GM23338 (cell line): Measurements from ENCODE around the gene C8A. TPM values are rescaled to one million over a fixed set of nuclear protein-coding genes. Genes with fewer than 3 reads are reported as not detected.

Experiments used
- ATAC-seq: fragments of 200-7000 bp; cut with Tn5 transposase; 3 replicates; pipeline ENCODE4 v1.9.1; 2020
- DNase-seq: peaks from one replicate; pipeline ENCODE4 v3.0.0-alpha.2; 2015; ENCODE audit warnings: low spot score
- H2AFZ ChIP-seq: fragments of 200-600 bp; sonication (generic); 2 replicates; pipeline ENCODE4 v1.8.0; 2016; ENCODE audit warnings: antibody characterized with exemption, mild to moderate bottlenecking, moderate library complexity
- H3F3A ChIP-seq: fragments of 200-600 bp; sonication (generic); replicated peaks from 2 replicates; pipeline ENCODE4 v1.8.0; 2017; ENCODE audit warnings: antibody characterized with exemption, mixed run types, low read depth
- H3K27ac ChIP-seq: fragments of 200-600 bp; sonication (generic); 2 replicates; pipeline ENCODE4 v1.6.1; 2016; ENCODE audit warnings: low read depth
- H3K27me3 ChIP-seq: fragments of 200-600 bp; sonication (generic); 2 replicates; pipeline ENCODE4 v1.8.0; 2016; ENCODE audit warnings: mild to moderate bottlenecking, mixed run types, moderate library complexity; ENCODE audit not compliant: insufficient read depth
- H3K36me3 ChIP-seq: fragments of 200-600 bp; sonication (generic); 2 replicates; pipeline ENCODE4 v1.8.0; 2016; ENCODE audit warnings: mild to moderate bottlenecking; ENCODE audit not compliant: insufficient read depth
- H3K4me1 ChIP-seq: fragments of 200-600 bp; sonication (generic); 2 replicates; pipeline ENCODE4 v1.8.0; 2016; ENCODE audit warnings: mild to moderate bottlenecking, moderate library complexity; ENCODE audit not compliant: insufficient read depth
- H3K4me2 ChIP-seq: fragments of 200-600 bp; sonication (generic); 2 replicates; pipeline ENCODE4 v1.7.1; 2017; ENCODE audit warnings: mixed run types
- H3K4me3 ChIP-seq: fragments of 200-600 bp; sonication (generic); 2 replicates; pipeline ENCODE4 v1.6.1; 2016; ENCODE audit warnings: mixed run types
- H3K79me2 ChIP-seq: fragments of 200-600 bp; sonication (generic); replicated peaks from 2 replicates; pipeline ENCODE4 v1.8.0; 2017; ENCODE audit warnings: mild to moderate bottlenecking; ENCODE audit not compliant: insufficient read depth
- H3K9me2 ChIP-seq: fragments of 200-600 bp; sonication (generic); 2 replicates; pipeline ENCODE4 v1.8.0; 2017; ENCODE audit not compliant: insufficient read depth
- H4K20me1 ChIP-seq: fragments of 200-600 bp; sonication (generic); replicated peaks from 2 replicates; pipeline ENCODE4 v1.8.0; 2017; ENCODE audit warnings: mild to moderate bottlenecking; ENCODE audit not compliant: insufficient read depth
- H3K27ac Mint-ChIP-seq: 2 replicates; pipeline ENCODE4 v1.8.0; 2020; ENCODE audit warnings: inconsistent platforms, mild to moderate bottlenecking, moderate library complexity, mixed read lengths
- H3K27me3 Mint-ChIP-seq: 3 replicates; pipeline ENCODE4 v1.8.0; 2022; ENCODE audit warnings: low read depth, mild to moderate bottlenecking, moderate library complexity, mixed read lengths, inconsistent platforms; ENCODE audit not compliant: insufficient read depth, poor library complexity
- H3K36me3 Mint-ChIP-seq: 3 replicates; pipeline ENCODE4 v1.8.0; 2021; ENCODE audit warnings: low read depth, mild to moderate bottlenecking, inconsistent platforms, moderate library complexity, mixed read lengths
- H3K4me1 Mint-ChIP-seq: 3 replicates; pipeline ENCODE4 v1.8.0; 2020; ENCODE audit warnings: mild to moderate bottlenecking, inconsistent platforms, mixed read lengths
- H3K4me3 Mint-ChIP-seq: 3 replicates; pipeline ENCODE4 v1.8.0; 2021; ENCODE audit warnings: moderate library complexity, mild to moderate bottlenecking, inconsistent platforms, mixed read lengths
- H3K9me3 Mint-ChIP-seq: 3 replicates; pipeline ENCODE4 v1.8.0; 2020; ENCODE audit warnings: moderate library complexity, mild to moderate bottlenecking, inconsistent platforms, mixed read lengths
- CREB1 ChIP-seq: fragments of 250-450 bp; sonication (Bioruptor Pico); IDR thresholded peaks from 2 replicates; pipeline ENCODE4 v1.5.0; 2020; ENCODE audit warnings: low read depth, mild to moderate bottlenecking, moderate library complexity
- CTCF ChIP-seq, 2 experiments: fragments of 200-600 bp in 1 of 2; sonication (generic) in 1 of 2; conservative IDR thresholded peaks; 2 replicates each; pipeline versions ENCODE4 v1.5.1 to v1.6.1; 2016 to 2017; ENCODE audit warnings: antibody characterized with exemption in 2 of 2, low read depth in 2 of 2, mild to moderate bottlenecking in 2 of 2, moderate library complexity in 1 of 2
- ETS1 ChIP-seq: IDR thresholded peaks from 2 replicates; pipeline ENCODE4 v1.6.1; 2016; ENCODE audit warnings: antibody characterized with exemption
- EZH2 ChIP-seq: fragments of 200-600 bp; sonication (generic); IDR thresholded peaks from one replicate; pipeline ENCODE4 v1.8.0; 2017; ENCODE audit warnings: antibody characterized with exemption, mild to moderate bottlenecking, low read depth; ENCODE audit not compliant: unreplicated experiment
- EZH2phosphoT487 ChIP-seq: fragments of 200-600 bp; sonication (generic); IDR thresholded peaks from one replicate; pipeline ENCODE4 v1.8.1; 2018; ENCODE audit warnings: antibody characterized with exemption; ENCODE audit not compliant: unreplicated experiment
- JUNB ChIP-seq: IDR thresholded peaks from one replicate; pipeline ENCODE4 v1.6.1; 2016; ENCODE audit warnings: antibody characterized with exemption; ENCODE audit not compliant: unreplicated experiment
- NANOG ChIP-seq: IDR thresholded peaks from 2 replicates; pipeline ENCODE4 v1.6.1; 2016; ENCODE audit warnings: antibody characterized with exemption, borderline replicate concordance
- POLR2AphosphoS5 ChIP-seq: IDR thresholded peaks from 2 replicates; pipeline ENCODE4 v1.6.1; 2016; ENCODE audit warnings: antibody characterized with exemption, low read depth
- REST ChIP-seq: IDR thresholded peaks from one replicate; pipeline ENCODE4 v1.6.1; 2018; ENCODE audit warnings: antibody characterized with exemption; ENCODE audit not compliant: unreplicated experiment
- STAT1 ChIP-seq: IDR thresholded peaks from one replicate; pipeline ENCODE4 v1.6.1; 2016; ENCODE audit warnings: antibody characterized with exemption; ENCODE audit not compliant: unreplicated experiment
- ZNF114 ChIP-seq: fragments of 250-450 bp; sonication (Bioruptor Pico); IDR thresholded peaks from 2 replicates; pipeline ENCODE4 v1.5.0; 2020; ENCODE audit warnings: mild to moderate bottlenecking, moderate library complexity
- ZNF331 ChIP-seq: fragments of 250-450 bp; sonication (Bioruptor Pico); IDR thresholded peaks from 2 replicates; pipeline ENCODE4 v1.5.0; 2020; ENCODE audit warnings: low read depth, mild to moderate bottlenecking, moderate library complexity
- ZNF462 ChIP-seq: fragments of 250-450 bp; sonication (Bioruptor Pico); IDR thresholded peaks from 2 replicates; pipeline ENCODE4 v1.5.0; 2020; ENCODE audit warnings: mild to moderate bottlenecking, moderate library complexity
- polyA plus RNA-seq: library from polyadenylated mRNA; unstranded; fragments of >200 nt; fragmentation: Nextera tagmentation; extraction: Ambion mirVana; gene quantifications from 2 replicates; pipeline ENCODE4 v1.2.1, GENCODE V29; 2016
- total RNA-seq: library from RNA; depleted of rRNA; stranded (reverse); fragments of >200 nt; shearing (Covaris generic); gene quantifications from 2 replicates; pipeline ENCODE4 v1.2.3, GENCODE V29; 2014

The C8A gene
- total and polyA plus RNA-seq, 2 experiments from 2014 or later: not detected

DNA sequence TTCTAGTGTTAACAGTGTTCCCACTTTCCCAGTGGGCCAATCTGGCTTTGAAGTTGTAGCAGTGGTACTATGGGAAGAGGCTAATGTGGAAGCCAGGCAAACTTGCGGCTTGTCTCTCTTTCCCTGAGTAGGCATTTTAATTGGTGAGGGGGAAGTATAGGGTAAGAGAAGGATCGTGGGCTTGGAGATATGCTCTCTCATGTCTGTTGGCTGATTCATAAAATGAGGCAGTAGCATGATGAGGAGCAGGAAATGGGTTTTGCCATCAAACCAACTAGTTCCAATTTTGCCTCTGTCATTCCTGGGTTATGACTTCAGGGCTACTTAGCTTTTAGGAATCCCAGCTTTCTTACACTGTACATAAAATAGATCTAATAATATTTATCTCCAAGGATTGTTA, 12.1 kb downstream of the C8A start:
- no peak overlapping the region for H3K27ac Mint-ChIP-seq
- H3K27me3 ChIP-seq: no peaks in the 10 kb centered on the region
- H3K4me1 ChIP-seq: no peaks in the 10 kb centered on the region
- H3F3A ChIP-seq: no peaks in the 10 kb centered on the region
- H3K79me2 ChIP-seq: no peaks in the 10 kb centered on the region
- H3K36me3 ChIP-seq: no peaks in the 10 kb centered on the region
- no peak overlapping the region for H3K4me3 Mint-ChIP-seq
- no peak overlapping the region for H3K4me2 ChIP-seq
- peak overlapping the region; percentile 64; the same call in 1 of the 2 replicates for H2AFZ ChIP-seq
- H3K4me1 Mint-ChIP-seq: no peaks in the 10 kb centered on the region
- no peak overlapping the region for H3K4me3 ChIP-seq
- no peaks in the 10 kb centered on the region for H3K9me2 ChIP-seq
- no peak for TF ChIP-seq ZNF331
- TF ChIP-seq EZH2phosphoT487: no peak
- no peak for TF ChIP-seq ZNF114 (CRISPR knock-in tag)
- TF ChIP-seq REST: no peak
- TF ChIP-seq EZH2: no peak
- TF ChIP-seq POLR2AphosphoS5: no peak
- TF ChIP-seq CREB1: no peak
- TF ChIP-seq ETS1: no peak
- no peak for TF ChIP-seq NANOG
- TF ChIP-seq ZNF462 (CRISPR knock-in tag): no peak
- TF ChIP-seq STAT1: no peak
- TF ChIP-seq CTCF (conservative IDR thresholded peaks at IDR 0.05; ENCODE audit: low read depth in 2 of 2): no peak
- no peak for TF ChIP-seq JUNB
- peaks cover 2% of the 10 kb centered on the region for H3K27me3 Mint-ChIP-seq
- DNase-seq (no peak), ATAC-seq (no peak)
- H3K27ac ChIP-seq: no peak overlapping the region
- H4K20me1 ChIP-seq: no peaks in the 10 kb centered on the region
- H3K9me3 Mint-ChIP-seq: no peaks in the 10 kb centered on the region
- H3K36me3 Mint-ChIP-seq: no peaks in the 10 kb centered on the region
